Neural cell (in vitro differentiated cells): Measurements from ENCODE around the gene CDH12.

Experiments
- EP300 ChIP-seq: fragments of 450-650 bp; conservative IDR thresholded peaks from 2 replicates; pipeline ENCODE4 v1.6.1; 2014; ENCODE audit warnings: antibody characterized with exemption, mild to moderate bottlenecking, moderate library complexity; ENCODE audit not compliant: poor library complexity, severe bottlenecking
- MXI1 ChIP-seq: fragments of 450-650 bp; conservative IDR thresholded peaks from 2 replicates; pipeline ENCODE4 v1.6.1; 2014; ENCODE audit warnings: antibody characterized with exemption, mild to moderate bottlenecking; ENCODE audit not compliant: poor library complexity, severe bottlenecking
- POLR2AphosphoS5 ChIP-seq: IDR thresholded peaks from 2 replicates; pipeline ENCODE4 v1.6.1; 2012
- RAD21 ChIP-seq: fragments of 450-650 bp; conservative IDR thresholded peaks from 2 replicates; pipeline ENCODE4 v1.6.1; 2014; ENCODE audit warnings: antibody characterized with exemption, mild to moderate bottlenecking, moderate library complexity
- TF ChIP-seq, protein P1 (sequence below): fragments of 450-650 bp; IDR thresholded peaks from 2 replicates; pipeline ENCODE4 v1.5.1; 2014; ENCODE audit warnings: antibody characterized with exemption, mild to moderate bottlenecking, moderate library complexity; ENCODE audit not compliant: poor library complexity, severe bottlenecking

- TF ChIP-seq, protein P1, sequence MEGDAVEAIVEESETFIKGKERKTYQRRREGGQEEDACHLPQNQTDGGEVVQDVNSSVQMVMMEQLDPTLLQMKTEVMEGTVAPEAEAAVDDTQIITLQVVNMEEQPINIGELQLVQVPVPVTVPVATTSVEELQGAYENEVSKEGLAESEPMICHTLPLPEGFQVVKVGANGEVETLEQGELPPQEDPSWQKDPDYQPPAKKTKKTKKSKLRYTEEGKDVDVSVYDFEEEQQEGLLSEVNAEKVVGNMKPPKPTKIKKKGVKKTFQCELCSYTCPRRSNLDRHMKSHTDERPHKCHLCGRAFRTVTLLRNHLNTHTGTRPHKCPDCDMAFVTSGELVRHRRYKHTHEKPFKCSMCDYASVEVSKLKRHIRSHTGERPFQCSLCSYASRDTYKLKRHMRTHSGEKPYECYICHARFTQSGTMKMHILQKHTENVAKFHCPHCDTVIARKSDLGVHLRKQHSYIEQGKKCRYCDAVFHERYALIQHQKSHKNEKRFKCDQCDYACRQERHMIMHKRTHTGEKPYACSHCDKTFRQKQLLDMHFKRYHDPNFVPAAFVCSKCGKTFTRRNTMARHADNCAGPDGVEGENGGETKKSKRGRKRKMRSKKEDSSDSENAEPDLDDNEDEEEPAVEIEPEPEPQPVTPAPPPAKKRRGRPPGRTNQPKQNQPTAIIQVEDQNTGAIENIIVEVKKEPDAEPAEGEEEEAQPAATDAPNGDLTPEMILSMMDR: no peak
- TF ChIP-seq EP300: no peak
- TF ChIP-seq RAD21: no peak
- no peak for TF ChIP-seq POLR2AphosphoS5
- TF ChIP-seq MXI1: no peak
These were observed 347.3 kb downstream of the CDH12 start for GRCh38 chr5:22505891-22506290.
